HepG2 (cell line): ENCODE results near the gene EEA1. TPM values are rescaled to one million over a fixed set of nuclear protein-coding genes. Genes with fewer than 3 reads are reported as not detected.

Source experiments
- HNRNPLL ChIP-seq: fragments of 200-400 bp; formaldehyde crosslinking; IDR thresholded peaks from 2 replicates; pipeline ENCODE4 v1.6.1; 2017; ENCODE audit warnings: mild to moderate bottlenecking, low read depth, low read length; ENCODE audit not compliant: poor library complexity, severe bottlenecking
- KIAA2018 ChIP-seq: sonication (generic); formaldehyde crosslinking; IDR thresholded peaks from 2 replicates; pipeline ENCODE4 v1.5.0; 2020; ENCODE audit warnings: mild to moderate bottlenecking, missing genetic modification reagents, borderline replicate concordance
- YY1 ChIP-seq: IDR thresholded peaks from 2 replicates; pipeline ENCODE4 v1.6.1; 2011; ENCODE audit warnings: low read length, low read depth, moderate library complexity, mild to moderate bottlenecking; ENCODE audit not compliant: insufficient read depth, insufficient replicate concordance
- ZNF160 ChIP-seq: sonication (generic); formaldehyde crosslinking; IDR thresholded peaks from 2 replicates; pipeline ENCODE4 v1.8.0; 2022; ENCODE audit warnings: mild to moderate bottlenecking, inconsistent platforms, missing genetic modification reagents
- ZNF337 ChIP-seq: sonication (generic); formaldehyde crosslinking; IDR thresholded peaks from 2 replicates; pipeline ENCODE4 v1.5.1; 2020; ENCODE audit warnings: missing genetic modification reagents, low read depth, mild to moderate bottlenecking, borderline replicate concordance
- ZNF660 ChIP-seq: sonication (generic); formaldehyde crosslinking; IDR thresholded peaks from 2 replicates; pipeline ENCODE4 v1.5.1; 2020; ENCODE audit warnings: mild to moderate bottlenecking, low read depth, missing genetic modification reagents, borderline replicate concordance
- ZNF850 ChIP-seq: sonication (generic); formaldehyde crosslinking; conservative IDR thresholded peaks from 2 replicates; pipeline ENCODE4 v1.9.0; 2021; ENCODE audit warnings: mild to moderate bottlenecking, missing genetic modification reagents
- polyA plus RNA-seq, 8 experiments: library from polyadenylated mRNA; depleted of rRNA in 3 of 8; stranded (reverse) in 7 of 8; unstranded in 1 of 8; fragments of >200 nt; fragmentation: Illumina TruSeq in 4 of 8; extraction: Trizol in 4 of 8; gene quantifications; 2 replicates each; pipeline versions ENCODE4 v1.2.1 to v1.2.3, GENCODE V29; 2011 to 2016; ENCODE audit warnings: low read depth in 4 of 8, missing spikeins in 1 of 8, mixed read lengths in 1 of 8; ENCODE audit not compliant: insufficient read depth in 1 of 8
- total RNA-seq, 5 experiments: library from RNA; depleted of rRNA; stranded (reverse); fragments of >200 nt; fragmentation: Illumina TruSeq; extraction: Trizol; gene quantifications; 2 replicates each; pipeline ENCODE4 v1.2.3, GENCODE V29; 2016; ENCODE audit warnings: low read depth in 1 of 5
- TF ChIP-seq, protein P1 (sequence below): sonication (generic); formaldehyde crosslinking; IDR thresholded peaks from 2 replicates; pipeline ENCODE4 v1.4.0; 2020; ENCODE audit warnings: missing genetic modification reagents
- TF ChIP-seq, protein P2 (sequence below): sonication (generic); formaldehyde crosslinking; IDR thresholded peaks from 2 replicates; pipeline ENCODE4 v1.5.0; 2020; ENCODE audit warnings: mild to moderate bottlenecking, missing genetic modification reagents
- TF ChIP-seq, protein P3 (sequence below): sonication (generic); formaldehyde crosslinking; conservative IDR thresholded peaks from 2 replicates; pipeline ENCODE4 v1.4.0; 2020; ENCODE audit warnings: missing genetic modification reagents

Gene EEA1
- total and polyA plus RNA-seq, 2 of the 13 experiments (the other 11 are each of a cell fraction or from before 2014, with no cell fraction given) = 5.0 to 19.3 TPM

DNA sequence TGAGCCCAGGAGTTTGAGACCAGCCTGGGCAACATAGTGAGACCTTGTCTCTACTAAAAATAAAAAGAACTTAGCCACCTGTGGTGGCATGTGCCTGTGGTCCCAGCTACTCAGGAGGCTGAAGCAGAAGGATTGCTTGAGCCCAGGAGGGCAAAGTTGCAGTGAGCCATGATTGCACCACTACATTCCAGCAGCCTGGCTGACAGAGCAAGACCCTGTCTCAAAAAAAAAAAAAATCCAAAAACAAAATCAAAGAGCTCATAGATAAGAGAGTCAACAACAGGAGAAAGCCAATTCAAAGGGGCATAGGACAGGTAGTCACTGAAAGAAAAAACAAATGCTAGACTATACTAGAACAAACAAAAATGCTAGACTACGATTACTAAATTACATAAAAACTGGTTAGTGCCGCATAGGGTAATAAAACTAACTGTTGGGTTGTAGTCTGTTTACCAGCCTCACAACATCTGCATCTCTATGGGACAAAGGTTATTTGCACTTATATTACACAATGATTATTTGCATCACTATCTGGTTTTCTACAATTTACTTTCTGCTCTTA is 16.6 kb upstream of the EEA1 start (continued):
- TF ChIP-seq KIAA2018 (CRISPR knock-in tag) (no peak), ZNF850 (CRISPR knock-in tag) (no peak), YY1 (no peak), ZNF660 (no peak), ZNF337 (no peak), HNRNPLL (no peak), ZNF160 (CRISPR knock-in tag) (no peak; the same call in 1 of the 2 replicates)
- TF ChIP-seq, protein P1, sequence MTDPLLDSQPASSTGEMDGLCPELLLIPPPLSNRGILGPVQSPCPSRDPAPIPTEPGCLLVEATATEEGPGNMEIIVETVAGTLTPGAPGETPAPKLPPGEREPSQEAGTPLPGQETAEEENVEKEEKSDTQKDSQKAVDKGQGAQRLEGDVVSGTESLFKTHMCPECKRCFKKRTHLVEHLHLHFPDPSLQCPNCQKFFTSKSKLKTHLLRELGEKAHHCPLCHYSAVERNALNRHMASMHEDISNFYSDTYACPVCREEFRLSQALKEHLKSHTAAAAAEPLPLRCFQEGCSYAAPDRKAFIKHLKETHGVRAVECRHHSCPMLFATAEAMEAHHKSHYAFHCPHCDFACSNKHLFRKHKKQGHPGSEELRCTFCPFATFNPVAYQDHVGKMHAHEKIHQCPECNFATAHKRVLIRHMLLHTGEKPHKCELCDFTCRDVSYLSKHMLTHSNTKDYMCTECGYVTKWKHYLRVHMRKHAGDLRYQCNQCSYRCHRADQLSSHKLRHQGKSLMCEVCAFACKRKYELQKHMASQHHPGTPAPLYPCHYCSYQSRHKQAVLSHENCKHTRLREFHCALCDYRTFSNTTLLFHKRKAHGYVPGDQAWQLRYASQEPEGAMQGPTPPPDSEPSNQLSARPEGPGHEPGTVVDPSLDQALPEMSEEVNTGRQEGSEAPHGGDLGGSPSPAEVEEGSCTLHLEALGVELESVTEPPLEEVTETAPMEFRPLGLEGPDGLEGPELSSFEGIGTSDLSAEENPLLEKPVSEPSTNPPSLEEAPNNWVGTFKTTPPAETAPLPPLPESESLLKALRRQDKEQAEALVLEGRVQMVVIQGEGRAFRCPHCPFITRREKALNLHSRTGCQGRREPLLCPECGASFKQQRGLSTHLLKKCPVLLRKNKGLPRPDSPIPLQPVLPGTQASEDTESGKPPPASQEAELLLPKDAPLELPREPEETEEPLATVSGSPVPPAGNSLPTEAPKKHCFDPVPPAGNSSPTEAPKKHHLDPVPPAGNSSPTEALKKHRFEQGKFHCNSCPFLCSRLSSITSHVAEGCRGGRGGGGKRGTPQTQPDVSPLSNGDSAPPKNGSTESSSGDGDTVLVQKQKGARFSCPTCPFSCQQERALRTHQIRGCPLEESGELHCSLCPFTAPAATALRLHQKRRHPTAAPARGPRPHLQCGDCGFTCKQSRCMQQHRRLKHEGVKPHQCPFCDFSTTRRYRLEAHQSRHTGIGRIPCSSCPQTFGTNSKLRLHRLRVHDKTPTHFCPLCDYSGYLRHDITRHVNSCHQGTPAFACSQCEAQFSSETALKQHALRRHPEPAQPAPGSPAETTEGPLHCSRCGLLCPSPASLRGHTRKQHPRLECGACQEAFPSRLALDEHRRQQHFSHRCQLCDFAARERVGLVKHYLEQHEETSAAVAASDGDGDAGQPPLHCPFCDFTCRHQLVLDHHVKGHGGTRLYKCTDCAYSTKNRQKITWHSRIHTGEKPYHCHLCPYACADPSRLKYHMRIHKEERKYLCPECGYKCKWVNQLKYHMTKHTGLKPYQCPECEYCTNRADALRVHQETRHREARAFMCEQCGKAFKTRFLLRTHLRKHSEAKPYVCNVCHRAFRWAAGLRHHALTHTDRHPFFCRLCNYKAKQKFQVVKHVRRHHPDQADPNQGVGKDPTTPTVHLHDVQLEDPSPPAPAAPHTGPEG = no peak
- TF ChIP-seq, protein P2, sequence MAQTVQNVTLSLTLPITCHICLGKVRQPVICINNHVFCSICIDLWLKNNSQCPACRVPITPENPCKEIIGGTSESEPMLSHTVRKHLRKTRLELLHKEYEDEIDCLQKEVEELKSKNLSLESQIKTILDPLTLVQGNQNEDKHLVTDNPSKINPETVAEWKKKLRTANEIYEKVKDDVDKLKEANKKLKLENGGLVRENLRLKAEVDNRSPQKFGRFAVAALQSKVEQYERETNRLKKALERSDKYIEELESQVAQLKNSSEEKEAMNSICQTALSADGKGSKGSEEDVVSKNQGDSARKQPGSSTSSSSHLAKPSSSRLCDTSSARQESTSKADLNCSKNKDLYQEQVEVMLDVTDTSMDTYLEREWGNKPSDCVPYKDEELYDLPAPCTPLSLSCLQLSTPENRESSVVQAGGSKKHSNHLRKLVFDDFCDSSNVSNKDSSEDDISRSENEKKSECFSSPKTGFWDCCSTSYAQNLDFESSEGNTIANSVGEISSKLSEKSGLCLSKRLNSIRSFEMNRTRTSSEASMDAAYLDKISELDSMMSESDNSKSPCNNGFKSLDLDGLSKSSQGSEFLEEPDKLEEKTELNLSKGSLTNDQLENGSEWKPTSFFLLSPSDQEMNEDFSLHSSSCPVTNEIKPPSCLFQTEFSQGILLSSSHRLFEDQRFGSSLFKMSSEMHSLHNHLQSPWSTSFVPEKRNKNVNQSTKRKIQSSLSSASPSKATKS (CRISPR knock-in tag) = no peak
- TF ChIP-seq, protein P3, sequence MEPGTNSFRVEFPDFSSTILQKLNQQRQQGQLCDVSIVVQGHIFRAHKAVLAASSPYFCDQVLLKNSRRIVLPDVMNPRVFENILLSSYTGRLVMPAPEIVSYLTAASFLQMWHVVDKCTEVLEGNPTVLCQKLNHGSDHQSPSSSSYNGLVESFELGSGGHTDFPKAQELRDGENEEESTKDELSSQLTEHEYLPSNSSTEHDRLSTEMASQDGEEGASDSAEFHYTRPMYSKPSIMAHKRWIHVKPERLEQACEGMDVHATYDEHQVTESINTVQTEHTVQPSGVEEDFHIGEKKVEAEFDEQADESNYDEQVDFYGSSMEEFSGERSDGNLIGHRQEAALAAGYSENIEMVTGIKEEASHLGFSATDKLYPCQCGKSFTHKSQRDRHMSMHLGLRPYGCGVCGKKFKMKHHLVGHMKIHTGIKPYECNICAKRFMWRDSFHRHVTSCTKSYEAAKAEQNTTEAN (CRISPR knock-in tag) = peak; percentile 51; the same call in 1 of the 2 replicates
